SK-N-SH treated with all-trans-retinoic acid at 6 μM for 48 hours (cell line): ENCODE data around the gene DBI.
"Not testable (repeated sequence)": the region's sequence is repeated elsewhere in the genome, so short reads cannot be mapped to it uniquely, and the experiment has no call there.

Experiments used
- ATAC-seq: fragments of 200-7000 bp; cut with Tn5 transposase; 3 replicates; pipeline ENCODE4 v1.9.1; 2020; ENCODE audit warnings: mild to moderate bottlenecking, moderate library complexity
- ARNTL ChIP-seq: fragments of 450-650 bp; formaldehyde crosslinking; IDR thresholded peaks from 2 replicates; pipeline ENCODE4 v1.5.0; 2020; ENCODE audit warnings: low read depth, mild to moderate bottlenecking, moderate library complexity, borderline replicate concordance
- BACH2 ChIP-seq: fragments of 250-450 bp; sonication (Bioruptor Pico); IDR thresholded peaks from 2 replicates; pipeline ENCODE4 v1.9.0; 2021; ENCODE audit warnings: mild to moderate bottlenecking, borderline replicate concordance
- CSDC2 ChIP-seq: fragments of 250-450 bp; sonication (Bioruptor Pico); IDR thresholded peaks from 2 replicates; pipeline ENCODE4 v1.5.0; 2020; ENCODE audit warnings: mild to moderate bottlenecking, moderate library complexity
- ESRRG ChIP-seq: fragments of 250-450 bp; sonication (Bioruptor Pico); IDR thresholded peaks from 2 replicates; pipeline ENCODE4 v1.6.1; 2021; ENCODE audit warnings: mild to moderate bottlenecking
- GLIS3 ChIP-seq: fragments of 250-450 bp; sonication (Bioruptor Pico); IDR thresholded peaks from 2 replicates; pipeline ENCODE4 v1.5.0; 2020; ENCODE audit warnings: mild to moderate bottlenecking, moderate library complexity
- ISL1 ChIP-seq: fragments of 250-450 bp; sonication (Bioruptor Pico); IDR thresholded peaks from 2 replicates; pipeline ENCODE4 v2.1.2; 2022; ENCODE audit warnings: mild to moderate bottlenecking, moderate library complexity
- PPARA ChIP-seq: fragments of 250-450 bp; sonication (Bioruptor Pico); IDR thresholded peaks from 2 replicates; pipeline ENCODE4 v1.5.0; 2020; ENCODE audit warnings: mild to moderate bottlenecking, borderline replicate concordance
- RARB ChIP-seq: fragments of 250-450 bp; sonication (Bioruptor Pico); IDR thresholded peaks from 2 replicates; pipeline ENCODE4 v1.8.0; 2021; ENCODE audit warnings: mild to moderate bottlenecking, moderate library complexity
- SNAI2 ChIP-seq: fragments of 250-450 bp; sonication (Bioruptor Pico); IDR thresholded peaks from 2 replicates; pipeline ENCODE4 v1.5.0; 2020; ENCODE audit warnings: mild to moderate bottlenecking, moderate library complexity
- TCF4 ChIP-seq: fragments of 250-450 bp; sonication (Bioruptor Pico); IDR thresholded peaks from 2 replicates; pipeline ENCODE4 v1.8.0; 2021; ENCODE audit warnings: mild to moderate bottlenecking, moderate library complexity, borderline replicate concordance
- ZC3H10 ChIP-seq: fragments of 250-450 bp; sonication (Bioruptor Pico); IDR thresholded peaks from 2 replicates; pipeline ENCODE4 v1.5.1; 2021; ENCODE audit warnings: mild to moderate bottlenecking, moderate library complexity
- ZFP30 ChIP-seq: fragments of 450-650 bp; formaldehyde crosslinking; IDR thresholded peaks from 2 replicates; pipeline ENCODE4 v1.5.0; 2022; ENCODE audit warnings: mild to moderate bottlenecking, moderate library complexity
- ZNF565 ChIP-seq: fragments of 450-650 bp; formaldehyde crosslinking; conservative IDR thresholded peaks from 2 replicates; pipeline ENCODE4 v1.5.0; 2020; ENCODE audit warnings: low read depth, mild to moderate bottlenecking, moderate library complexity
- ZNF70 ChIP-seq: fragments of 450-650 bp; formaldehyde crosslinking; IDR thresholded peaks from 2 replicates; pipeline ENCODE4 v1.5.0; 2020; ENCODE audit warnings: mild to moderate bottlenecking, moderate library complexity
- ZNF8 ChIP-seq: fragments of 450-650 bp; formaldehyde crosslinking; IDR thresholded peaks from 2 replicates; pipeline ENCODE4 v1.5.0; 2020; ENCODE audit warnings: mild to moderate bottlenecking, moderate library complexity
- TF ChIP-seq, protein P1 (sequence below): fragments of 250-450 bp; sonication (Bioruptor Pico); IDR thresholded peaks from 2 replicates; pipeline ENCODE4 v1.5.1; 2020; ENCODE audit warnings: low read depth, mild to moderate bottlenecking, moderate library complexity
- TF ChIP-seq, protein P2 (sequence below): fragments of 250-450 bp; sonication (Bioruptor Pico); IDR thresholded peaks from 2 replicates; pipeline ENCODE4 v1.5.1; 2021; ENCODE audit warnings: mild to moderate bottlenecking, moderate library complexity
- TF ChIP-seq, protein P3 (sequence below): fragments of 250-450 bp; sonication (Bioruptor Pico); IDR thresholded peaks from 2 replicates; pipeline ENCODE4 v1.8.0; 2021; ENCODE audit warnings: low read depth, mild to moderate bottlenecking, moderate library complexity, borderline replicate concordance

The DBI gene

DNA sequence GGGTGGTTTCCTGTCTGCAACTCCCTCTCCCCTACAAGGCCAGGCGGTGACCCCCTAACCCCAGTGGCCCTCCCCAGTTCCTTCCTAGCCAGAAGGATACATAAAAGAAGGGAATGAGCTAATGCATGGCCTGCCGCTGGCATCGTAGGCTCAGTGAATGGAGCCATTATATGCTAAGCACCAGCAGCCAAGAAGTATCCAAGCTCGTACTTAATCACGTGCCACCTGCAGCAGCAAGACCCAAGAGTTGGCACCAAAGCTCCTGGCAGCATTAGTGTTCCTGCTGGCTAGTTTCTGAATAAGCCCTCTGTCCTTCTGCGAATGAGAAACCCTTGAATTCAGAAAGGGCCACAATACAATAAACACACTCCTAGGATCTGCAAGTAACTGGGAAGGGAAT, 4.3 kb downstream of the DBI start:
- no peak for ATAC-seq
- TF ChIP-seq ZNF8 (no peak), ZC3H10 (CRISPR knock-in tag) (no peak), ESRRG (CRISPR knock-in tag) (no peak), ZNF565 (no peak), ZFP30 (CRISPR knock-in tag) (no peak), CSDC2 (no peak), SNAI2 (no peak), ISL1 (CRISPR knock-in tag) (no peak), PPARA (CRISPR knock-in tag) (no peak), ZNF70 (no peak), ARNTL (no peak)
- TF ChIP-seq, protein P1, sequence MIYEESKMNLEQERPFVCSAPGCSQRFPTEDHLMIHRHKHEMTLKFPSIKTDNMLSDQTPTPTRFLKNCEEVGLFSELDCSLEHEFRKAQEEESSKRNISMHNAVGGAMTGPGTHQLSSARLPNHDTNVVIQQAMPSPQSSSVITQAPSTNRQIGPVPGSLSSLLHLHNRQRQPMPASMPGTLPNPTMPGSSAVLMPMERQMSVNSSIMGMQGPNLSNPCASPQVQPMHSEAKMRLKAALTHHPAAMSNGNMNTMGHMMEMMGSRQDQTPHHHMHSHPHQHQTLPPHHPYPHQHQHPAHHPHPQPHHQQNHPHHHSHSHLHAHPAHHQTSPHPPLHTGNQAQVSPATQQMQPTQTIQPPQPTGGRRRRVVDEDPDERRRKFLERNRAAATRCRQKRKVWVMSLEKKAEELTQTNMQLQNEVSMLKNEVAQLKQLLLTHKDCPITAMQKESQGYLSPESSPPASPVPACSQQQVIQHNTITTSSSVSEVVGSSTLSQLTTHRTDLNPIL (CRISPR knock-in tag): no peak
- TF ChIP-seq, protein P2, sequence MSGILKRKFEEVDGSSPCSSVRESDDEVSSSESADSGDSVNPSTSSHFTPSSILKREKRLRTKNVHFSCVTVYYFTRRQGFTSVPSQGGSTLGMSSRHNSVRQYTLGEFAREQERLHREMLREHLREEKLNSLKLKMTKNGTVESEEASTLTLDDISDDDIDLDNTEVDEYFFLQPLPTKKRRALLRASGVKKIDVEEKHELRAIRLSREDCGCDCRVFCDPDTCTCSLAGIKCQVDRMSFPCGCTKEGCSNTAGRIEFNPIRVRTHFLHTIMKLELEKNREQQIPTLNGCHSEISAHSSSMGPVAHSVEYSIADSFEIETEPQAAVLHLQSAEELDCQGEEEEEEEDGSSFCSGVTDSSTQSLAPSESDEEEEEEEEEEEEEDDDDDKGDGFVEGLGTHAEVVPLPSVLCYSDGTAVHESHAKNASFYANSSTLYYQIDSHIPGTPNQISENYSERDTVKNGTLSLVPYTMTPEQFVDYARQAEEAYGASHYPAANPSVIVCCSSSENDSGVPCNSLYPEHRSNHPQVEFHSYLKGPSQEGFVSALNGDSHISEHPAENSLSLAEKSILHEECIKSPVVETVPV (CRISPR knock-in tag): no peak
- TF ChIP-seq, all 23 proteins: peak for 0

DNA sequence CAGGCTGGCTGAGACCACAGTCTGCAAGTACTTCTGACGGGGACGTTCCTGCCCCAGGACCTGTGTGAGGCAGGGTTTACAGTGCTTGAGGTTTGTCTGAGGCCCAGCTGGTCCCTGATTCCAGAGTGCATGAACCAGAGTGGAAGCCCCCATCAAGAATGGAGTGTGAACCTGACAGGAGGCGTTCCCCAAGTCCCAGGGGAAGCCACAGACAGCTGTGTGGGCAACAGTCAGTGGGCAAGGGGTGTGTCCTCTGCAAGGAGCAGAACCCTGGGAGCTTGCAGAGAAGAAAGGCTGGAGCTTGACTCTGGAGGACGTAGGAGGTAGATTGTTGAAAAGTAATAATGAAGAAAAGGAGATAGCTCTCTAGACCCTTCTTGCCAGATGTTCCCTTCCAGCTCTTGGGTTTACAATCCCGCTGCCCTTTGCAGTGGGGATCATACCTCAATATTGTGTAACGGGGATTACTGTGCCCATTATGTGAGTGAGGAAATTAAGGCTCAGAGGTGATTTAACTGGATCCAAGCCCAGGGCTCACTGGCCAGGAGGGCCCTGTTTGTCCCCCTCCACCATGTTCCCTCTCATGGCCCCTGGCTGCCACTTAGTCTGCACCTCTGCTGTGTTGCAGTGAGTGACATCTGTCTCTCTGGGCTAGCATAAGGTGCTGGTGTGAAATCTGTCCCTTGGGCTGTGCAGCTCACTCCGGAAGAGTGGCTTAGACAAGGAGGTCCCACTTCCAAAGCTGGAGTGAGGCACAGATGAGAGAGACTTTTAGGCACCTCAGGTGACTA, 6.2 kb downstream of the DBI start:
- ATAC-seq: no peak
- TF ChIP-seq, protein P1 (CRISPR knock-in tag): no peak
- TF ChIP-seq ZC3H10 (CRISPR knock-in tag): no peak
- no peak for TF ChIP-seq ZNF70
- no peak for TF ChIP-seq TCF4 (CRISPR knock-in tag)
- TF ChIP-seq ZFP30 (CRISPR knock-in tag): no peak
- TF ChIP-seq ZNF8: no peak

DNA sequence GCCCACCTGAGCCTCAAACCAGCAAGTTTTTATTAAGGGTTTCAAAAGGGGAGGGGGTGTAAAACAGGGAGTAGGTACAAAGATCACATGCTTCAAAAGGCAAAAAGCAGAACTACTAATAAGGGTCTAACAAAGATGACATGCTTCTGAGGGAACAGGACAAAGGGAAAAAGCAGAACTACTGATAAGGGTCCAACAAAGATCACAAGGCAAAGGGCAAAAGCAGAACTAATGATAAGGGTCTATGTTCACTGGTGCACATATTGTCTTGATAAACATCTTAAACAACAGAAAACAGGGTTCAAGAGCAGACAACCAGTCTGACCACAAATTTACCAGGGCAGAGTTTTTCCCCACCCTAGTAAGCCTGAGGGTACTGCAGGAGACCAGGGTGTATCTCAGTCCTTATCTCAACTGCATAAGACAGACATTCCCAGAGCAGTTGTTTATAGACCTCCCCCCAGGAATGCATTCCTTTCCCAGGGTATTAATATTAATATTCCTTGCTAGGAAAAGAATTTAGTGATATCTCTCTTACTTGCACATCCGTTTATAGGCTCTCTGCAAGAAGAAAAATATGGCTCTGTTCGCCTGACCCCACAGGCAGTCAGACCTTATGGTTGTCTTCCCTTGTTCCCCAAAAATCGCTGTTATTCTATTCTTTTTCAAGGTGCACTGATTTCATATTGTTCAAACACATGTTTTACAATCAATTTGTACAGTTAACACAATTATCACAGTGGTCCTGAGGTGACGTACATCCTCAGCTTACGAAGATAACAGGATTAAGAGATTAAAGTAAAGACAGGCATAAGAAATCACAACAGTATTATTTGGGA, 7.3 kb downstream of the DBI start:
- not testable (repeated sequence) for ATAC-seq

DNA sequence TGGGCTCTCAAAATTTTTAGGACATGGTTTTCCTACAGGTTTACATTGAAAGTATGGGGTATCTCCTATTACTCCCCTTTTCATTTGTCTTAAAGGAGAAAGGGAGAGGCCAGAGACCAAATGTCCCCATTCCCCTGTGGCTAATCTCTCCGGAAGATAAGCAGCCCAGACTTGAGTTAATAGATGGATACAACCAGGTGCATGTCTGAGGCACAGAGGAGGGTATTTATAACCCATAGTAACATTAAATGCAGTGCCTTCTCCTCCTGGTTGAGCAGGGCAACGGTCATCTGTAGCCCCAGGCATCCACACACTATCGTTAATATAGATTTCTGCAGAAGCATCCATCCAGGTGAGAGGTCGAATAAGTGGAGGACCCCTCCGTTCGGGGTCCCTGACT, 9.6 kb downstream of the DBI start:
- not testable (repeated sequence) for ATAC-seq

DNA sequence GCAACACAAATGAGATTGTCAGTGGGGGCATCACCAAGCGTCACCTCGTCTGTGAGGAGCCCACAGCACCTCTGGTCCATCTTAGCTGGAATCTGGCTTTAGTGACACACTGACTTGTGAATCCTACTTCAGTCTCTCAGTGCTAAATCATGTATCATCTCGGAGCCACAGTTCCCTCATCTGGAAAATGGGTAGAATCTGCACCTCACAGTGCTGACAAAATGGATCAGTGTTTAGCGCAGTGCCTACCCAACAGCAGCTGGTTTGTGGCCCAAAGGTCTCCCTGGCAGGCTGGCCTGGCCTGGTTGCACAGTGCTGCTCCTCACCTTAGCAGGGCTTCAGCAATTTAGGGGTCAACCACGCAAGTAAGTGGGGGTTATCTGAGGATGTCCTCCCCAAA, 10.0 kb downstream of the DBI start:
- no peak for ATAC-seq
- TF ChIP-seq GLIS3 (no peak), ESRRG (CRISPR knock-in tag) (no peak), ZFP30 (CRISPR knock-in tag) (no peak), ZNF70 (no peak), RARB (CRISPR knock-in tag) (no peak), TCF4 (CRISPR knock-in tag) (no peak), SNAI2 (no peak), BACH2 (CRISPR knock-in tag) (no peak), CSDC2 (no peak)
- TF ChIP-seq, protein P3, sequence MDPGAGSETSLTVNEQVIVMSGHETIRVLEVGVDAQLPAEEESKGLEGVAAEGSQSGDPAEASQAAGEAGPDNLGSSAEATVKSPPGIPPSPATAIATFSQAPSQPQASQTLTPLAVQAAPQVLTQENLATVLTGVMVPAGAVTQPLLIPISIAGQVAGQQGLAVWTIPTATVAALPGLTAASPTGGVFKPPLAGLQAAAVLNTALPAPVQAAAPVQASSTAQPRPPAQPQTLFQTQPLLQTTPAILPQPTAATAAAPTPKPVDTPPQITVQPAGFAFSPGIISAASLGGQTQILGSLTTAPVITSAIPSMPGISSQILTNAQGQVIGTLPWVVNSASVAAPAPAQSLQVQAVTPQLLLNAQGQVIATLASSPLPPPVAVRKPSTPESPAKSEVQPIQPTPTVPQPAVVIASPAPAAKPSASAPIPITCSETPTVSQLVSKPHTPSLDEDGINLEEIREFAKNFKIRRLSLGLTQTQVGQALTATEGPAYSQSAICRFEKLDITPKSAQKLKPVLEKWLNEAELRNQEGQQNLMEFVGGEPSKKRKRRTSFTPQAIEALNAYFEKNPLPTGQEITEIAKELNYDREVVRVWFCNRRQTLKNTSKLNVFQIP (CRISPR knock-in tag): no peak
